Endometrial microvascular endothelial cells (primary cell): ENCODE data around the gene BCL2L13. TPM values are rescaled to one million over a fixed set of nuclear protein-coding genes. Genes with fewer than 3 reads are reported as not detected.

Source experiments
- in situ Hi-C: cut with HindIII; loops from 2 replicates; pipeline ENCODE4 v1.10.0; 2017; ENCODE audit warnings: low sequenced_read_pairs, low pct_unique_long_range_greater_than_20kb; ENCODE audit errors: inconsistent ontology term
- total RNA-seq: library from RNA; depleted of rRNA; stranded (reverse); fragments of >200 nt; gene quantifications from one replicate; pipeline ENCODE4 v1.2.3, GENCODE V29; 2015; ENCODE audit errors: inconsistent ontology term

Gene BCL2L13
- total RNA-seq, 1 donor from 2014 or later, result 78.2 TPM

GRCh38 chr22:17716529-17716928, 78.0 kb downstream of the BCL2L13 start:
- in situ Hi-C loops, result no loop called here

GRCh38 chr22:17717708-17718107, 79.2 kb downstream of the BCL2L13 start:
- in situ Hi-C loops, result no loop called here

GRCh38 chr22:17719911-17720310, 81.4 kb downstream of the BCL2L13 start:
- in situ Hi-C loops, result no loop called here

- in situ Hi-C loops, result no loop called here
These were observed 85.7 kb downstream of the BCL2L13 start for GRCh38 chr22:17724241-17724640.

GRCh38 chr22:17724678-17725499, 86.3 kb downstream of the BCL2L13 start:
- in situ Hi-C loops, result no loop called here

GRCh38 chr22:17725500-17725796, 86.9 kb downstream of the BCL2L13 start:
- in situ Hi-C loops, result no loop called here

GRCh38 chr22:17726006-17726927, 87.7 kb downstream of the BCL2L13 start:
- in situ Hi-C loops, result no loop called here

- in situ Hi-C loops, result no loop called here
These were observed 88.7 kb downstream of the BCL2L13 start for GRCh38 chr22:17726928-17727897.

- in situ Hi-C loops, result no loop called here
These were observed 90.2 kb downstream of the BCL2L13 start for GRCh38 chr22:17728786-17729185.

GRCh38 chr22:17729561-17729960, 91.0 kb downstream of the BCL2L13 start:
- in situ Hi-C loops, result no loop called here

GRCh38 chr22:17732251-17732854, 93.8 kb downstream of the BCL2L13 start:
- in situ Hi-C loops, result no loop called here

- in situ Hi-C loops, result no loop called here
These were observed 94.9 kb downstream of the BCL2L13 start for GRCh38 chr22:17733466-17733865.

GRCh38 chr22:17734187-17734586, 95.6 kb downstream of the BCL2L13 start:
- in situ Hi-C loops, result no loop called here

GRCh38 chr22:17738386-17739128, 100.0 kb downstream of the BCL2L13 start:
- in situ Hi-C loops, result no loop called here

- in situ Hi-C loops, result no loop called here
These were observed 100.8 kb downstream of the BCL2L13 start for GRCh38 chr22:17739196-17739975.

- in situ Hi-C loops, result no loop called here
These were observed 103.4 kb downstream of the BCL2L13 start for GRCh38 chr22:17741866-17742526.

- in situ Hi-C loops, result no loop called here
These were observed 104.0 kb downstream of the BCL2L13 start for GRCh38 chr22:17742527-17742902.
